ENCODE measurements around the gene SRGAP3. TPM values are rescaled to one million over a fixed set of nuclear protein-coding genes. Genes with fewer than 3 reads are reported as not detected.

The SRGAP3 gene
- total RNA-seq, 2 experiments from 2014 or later, result 1.8 to 2.5 TPM

DNA sequence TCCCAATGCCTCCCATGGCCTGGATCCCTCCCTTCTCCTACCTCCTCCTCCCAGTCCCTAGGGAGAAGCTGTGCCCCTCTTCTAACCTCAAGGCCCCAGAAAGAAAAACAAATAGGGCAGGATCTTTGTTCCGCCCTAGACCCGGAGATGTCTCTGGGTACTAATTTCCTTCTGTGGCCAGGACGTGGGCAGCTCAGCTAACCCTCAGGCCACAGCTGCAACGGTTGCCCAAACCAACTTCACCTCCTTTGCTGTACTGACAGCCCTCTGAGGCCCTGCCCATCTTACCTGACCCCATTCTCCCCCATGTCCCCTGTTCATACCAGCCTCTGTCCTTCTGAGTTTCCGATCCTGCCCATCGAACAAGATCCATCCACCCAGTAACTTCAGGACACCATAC, 70.7 kb downstream of the SRGAP3 start:
- H3K27ac Mint-ChIP-seq, result no peak overlapping the region
- TF ChIP-seq, protein P1, sequence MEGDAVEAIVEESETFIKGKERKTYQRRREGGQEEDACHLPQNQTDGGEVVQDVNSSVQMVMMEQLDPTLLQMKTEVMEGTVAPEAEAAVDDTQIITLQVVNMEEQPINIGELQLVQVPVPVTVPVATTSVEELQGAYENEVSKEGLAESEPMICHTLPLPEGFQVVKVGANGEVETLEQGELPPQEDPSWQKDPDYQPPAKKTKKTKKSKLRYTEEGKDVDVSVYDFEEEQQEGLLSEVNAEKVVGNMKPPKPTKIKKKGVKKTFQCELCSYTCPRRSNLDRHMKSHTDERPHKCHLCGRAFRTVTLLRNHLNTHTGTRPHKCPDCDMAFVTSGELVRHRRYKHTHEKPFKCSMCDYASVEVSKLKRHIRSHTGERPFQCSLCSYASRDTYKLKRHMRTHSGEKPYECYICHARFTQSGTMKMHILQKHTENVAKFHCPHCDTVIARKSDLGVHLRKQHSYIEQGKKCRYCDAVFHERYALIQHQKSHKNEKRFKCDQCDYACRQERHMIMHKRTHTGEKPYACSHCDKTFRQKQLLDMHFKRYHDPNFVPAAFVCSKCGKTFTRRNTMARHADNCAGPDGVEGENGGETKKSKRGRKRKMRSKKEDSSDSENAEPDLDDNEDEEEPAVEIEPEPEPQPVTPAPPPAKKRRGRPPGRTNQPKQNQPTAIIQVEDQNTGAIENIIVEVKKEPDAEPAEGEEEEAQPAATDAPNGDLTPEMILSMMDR (IDR thresholded peaks at IDR 0.05), result no peak
- ChIA-PET POLR2A (no interaction called here), CTCF (no interaction called here)
- H3K27me3 Mint-ChIP-seq, result no peaks in the 10 kb centered on the region
- no peak for ATAC-seq
- no peaks in the 10 kb centered on the region for H3K36me3 Mint-ChIP-seq (ENCODE audit: low read depth)
- intact Hi-C loops (cut with micrococcal nuclease), result no loop called here
- DNase-seq, result peak; percentile 6
- no peaks in the 10 kb centered on the region for H3K9me3 Mint-ChIP-seq
- H3K4me3 Mint-ChIP-seq, result no peak overlapping the region
- peaks cover 22% of the 10 kb centered on the region for H3K4me1 Mint-ChIP-seq (ENCODE audit: low read depth)

DNA sequence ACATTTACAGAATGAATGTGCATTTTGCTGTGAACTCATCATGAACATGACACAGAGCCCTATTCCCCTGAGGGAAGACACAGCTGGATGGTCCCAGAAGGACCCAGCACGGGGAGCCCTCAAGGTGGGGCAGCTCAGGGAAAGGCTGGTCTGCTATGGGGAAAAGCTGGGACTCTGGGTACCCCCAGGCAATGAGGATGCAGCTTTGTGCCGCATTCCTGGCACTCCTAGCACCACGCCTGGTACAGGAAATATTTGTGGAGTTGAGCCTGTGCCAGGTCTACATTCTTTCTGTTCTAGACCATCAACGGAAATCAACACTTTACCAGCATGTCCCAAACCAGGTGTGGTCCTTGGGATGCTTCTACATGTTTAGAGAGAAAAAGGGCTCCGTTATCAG, 74.0 kb downstream of the SRGAP3 start:
- CTCF ChIA-PET, result no interaction called here
- no peaks in the 10 kb centered on the region for H3K36me3 Mint-ChIP-seq (ENCODE audit: low read depth)
- no peaks in the 10 kb centered on the region for H3K9me3 Mint-ChIP-seq
- no peak overlapping the region for H3K27ac Mint-ChIP-seq
- intact Hi-C loops (cut with micrococcal nuclease), result no loop called here
- H3K4me1 Mint-ChIP-seq (ENCODE audit: low read depth), result peaks cover 18% of the 10 kb centered on the region
- ATAC-seq, result no peak
- TF ChIP-seq, protein P1 (IDR thresholded peaks at IDR 0.05), result no peak
- no peak overlapping the region for H3K4me3 Mint-ChIP-seq
- DNase-seq, result no peak
- POLR2A ChIA-PET, result no interaction called here
- H3K27me3 Mint-ChIP-seq, result no peaks in the 10 kb centered on the region

DNA sequence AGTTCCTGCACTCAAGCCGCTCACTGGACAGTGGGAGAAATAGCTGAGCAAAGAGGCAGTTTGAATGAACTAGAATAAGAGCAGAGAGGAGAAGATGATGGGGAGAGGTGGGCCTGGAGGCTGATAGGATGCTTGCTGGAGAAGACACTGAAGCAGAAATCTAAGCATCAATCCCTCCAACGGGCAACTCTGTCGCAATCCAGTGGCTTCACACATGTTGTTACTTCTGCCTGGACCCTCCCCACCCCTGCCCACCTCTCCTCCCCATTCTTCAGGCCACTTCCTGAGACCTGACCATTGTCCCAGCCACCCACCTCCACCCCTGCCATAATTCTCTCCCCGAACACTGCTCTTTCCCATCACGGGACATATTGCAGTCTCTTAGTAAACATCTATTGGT, 76.0 kb downstream of the SRGAP3 start:
- intact Hi-C loops (cut with micrococcal nuclease), result no loop called here
- Mint-ChIP-seq H3K27me3 (no peaks in the 10 kb centered on the region), H3K4me1 (ENCODE audit: low read depth) (peaks cover 12% of the 10 kb centered on the region), H3K27ac (no peak overlapping the region), H3K36me3 (ENCODE audit: low read depth) (no peaks in the 10 kb centered on the region), H3K9me3 (no peaks in the 10 kb centered on the region), H3K4me3 (no peak overlapping the region)
- DNase-seq (no peak), ATAC-seq (no peak)
- TF ChIP-seq, protein P1 (IDR thresholded peaks at IDR 0.05), result no peak
- ChIA-PET POLR2A (no interaction called here), CTCF (no interaction called here)

DNA sequence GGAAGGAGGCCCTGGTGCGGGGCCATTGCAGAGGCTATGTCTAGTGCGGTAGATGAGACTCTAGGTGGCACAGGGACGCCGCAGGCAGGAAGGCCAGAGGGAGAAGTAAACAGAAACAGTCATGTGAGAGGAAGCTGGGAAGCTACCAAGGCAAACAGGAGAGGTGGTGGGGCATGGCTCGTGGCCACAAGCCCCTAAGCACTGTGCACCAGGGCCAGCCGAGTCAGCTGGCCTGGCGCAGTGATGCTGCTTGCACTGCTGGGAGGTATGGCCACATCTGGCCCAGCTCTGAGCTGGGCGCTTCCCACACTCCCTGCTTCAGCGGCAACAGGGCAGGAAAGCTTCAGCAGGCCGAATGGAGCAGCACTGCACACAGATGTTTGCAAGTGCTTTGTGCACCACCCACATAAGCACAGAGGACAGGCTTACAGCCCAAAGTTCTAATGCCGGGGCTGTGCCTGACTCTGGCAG, 76.6 kb downstream of the SRGAP3 start:
- Mint-ChIP-seq H3K4me3 (no peak overlapping the region), H3K27me3 (no peaks in the 10 kb centered on the region), H3K27ac (no peak overlapping the region), H3K36me3 (ENCODE audit: low read depth) (no peaks in the 10 kb centered on the region), H3K9me3 (no peaks in the 10 kb centered on the region), H3K4me1 (ENCODE audit: low read depth) (peaks cover 12% of the 10 kb centered on the region)
- no peak for DNase-seq
- ChIA-PET POLR2A (no interaction called here), CTCF (no interaction called here)
- intact Hi-C loops (cut with micrococcal nuclease), result no loop called here
- no peak for ATAC-seq
- TF ChIP-seq, protein P1 (IDR thresholded peaks at IDR 0.05), result no peak

DNA sequence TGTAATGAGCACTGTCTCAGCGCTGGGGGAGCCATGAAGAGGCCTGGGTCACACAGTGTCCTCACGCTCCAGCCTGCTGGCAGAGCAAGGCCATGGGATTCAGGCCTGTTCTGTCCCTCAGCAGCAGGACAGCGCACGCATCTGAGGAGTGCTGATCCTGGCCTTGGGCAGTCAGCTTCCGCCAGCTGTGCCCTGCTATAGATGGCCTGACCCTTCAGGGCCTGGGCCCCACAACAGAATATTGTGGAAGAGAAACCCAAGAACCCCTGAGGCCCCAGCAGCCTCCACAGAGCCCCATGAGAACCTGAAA, 78.6 kb downstream of the SRGAP3 start:
- no peak overlapping the region for H3K27ac Mint-ChIP-seq
- POLR2A ChIA-PET, result no interaction called here

More for the DNA sequence above, 78.6 kb downstream of the SRGAP3 start:
- Mint-ChIP-seq H3K27me3 (no peaks in the 10 kb centered on the region), H3K36me3 (ENCODE audit: low read depth) (no peaks in the 10 kb centered on the region), H3K4me3 (no peak overlapping the region), H3K4me1 (ENCODE audit: low read depth) (peaks cover 12% of the 10 kb centered on the region), H3K9me3 (no peaks in the 10 kb centered on the region)
- CTCF ChIA-PET, result no interaction called here
- TF ChIP-seq, protein P1 (IDR thresholded peaks at IDR 0.05), result no peak
- ATAC-seq (no peak), DNase-seq (no peak)
- intact Hi-C loops (cut with micrococcal nuclease), result no loop called here

Data from activated CD8-positive, alpha-beta T cell treated with anti-CD3 and anti-CD28 coated beads for 36 hours (primary cell).